Superior temporal gyrus (tissue), 1 donor: Measurements from ENCODE around the gene RNF149.
"Not testable (repeated sequence)": the region's sequence is repeated elsewhere in the genome, so short reads cannot be mapped to it uniquely, and the experiment has no call there.

Source experiments
- DNase-seq: peaks from one replicate; pipeline ENCODE4 v3.0.0-alpha.2; 2016; ENCODE audit errors: extremely low spot score

The RNF149 gene

DNA sequence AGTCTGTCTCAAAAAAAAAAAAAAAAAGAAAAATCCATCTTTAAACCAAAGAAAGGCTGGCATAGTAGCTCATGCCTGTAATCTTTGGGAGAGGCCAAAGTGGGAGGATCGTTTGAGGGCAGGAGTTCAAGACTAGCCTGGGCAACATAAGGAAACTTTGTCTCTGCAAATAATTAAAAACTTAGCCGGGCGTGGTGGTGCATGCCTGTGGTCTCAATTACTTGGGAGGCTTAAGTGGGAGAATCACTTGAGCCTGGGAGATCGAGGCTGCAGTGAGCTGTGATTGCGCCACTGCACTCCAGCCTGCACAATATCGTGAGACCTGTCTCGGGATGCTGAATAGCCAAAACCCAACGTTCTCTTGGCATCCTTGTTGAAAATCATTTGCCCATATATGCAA lies 49.7 kb downstream of the RNF149 start:
- no peak for DNase-seq

DNA sequence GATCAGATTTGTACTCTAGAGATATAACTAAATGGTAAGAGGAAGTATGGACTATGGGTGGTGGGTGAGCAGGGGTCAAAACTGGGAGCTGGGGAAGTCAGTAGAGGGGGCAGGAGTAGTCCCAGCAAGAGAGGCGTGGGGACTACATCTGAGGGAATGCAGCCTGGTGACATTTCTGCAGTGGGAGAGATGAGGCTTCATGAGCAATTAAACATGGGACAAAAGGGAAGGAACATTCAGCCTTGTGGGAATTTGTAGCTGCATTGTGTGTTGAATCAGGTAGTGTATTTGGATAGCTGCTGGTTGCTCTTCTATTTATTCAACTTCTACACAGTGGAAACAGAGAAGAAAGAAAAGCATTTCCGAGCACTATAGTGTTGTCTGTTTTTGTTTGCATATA lies 52.2 kb downstream of the RNF149 start:
- no peak for DNase-seq

DNA sequence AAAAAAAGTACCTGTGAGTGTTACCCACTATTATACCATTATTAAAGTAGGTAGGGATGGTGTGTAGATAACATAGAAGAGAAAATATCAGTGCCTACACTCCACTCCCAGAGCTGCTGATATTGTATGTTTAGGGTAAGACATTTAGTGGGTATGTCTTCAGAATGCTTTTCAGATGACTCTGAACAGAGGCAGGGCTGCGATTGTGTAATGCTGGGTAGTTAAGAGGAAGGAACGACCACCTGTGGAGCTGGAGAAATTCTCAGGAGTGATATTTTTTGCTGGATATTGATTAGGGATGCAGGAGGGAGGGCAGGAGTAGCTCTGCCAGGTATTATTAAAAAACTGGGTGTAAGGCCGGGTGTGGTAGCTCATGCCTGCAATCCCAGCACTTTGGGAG lies 53.0 kb downstream of the RNF149 start:
- DNase-seq: no peak

DNA sequence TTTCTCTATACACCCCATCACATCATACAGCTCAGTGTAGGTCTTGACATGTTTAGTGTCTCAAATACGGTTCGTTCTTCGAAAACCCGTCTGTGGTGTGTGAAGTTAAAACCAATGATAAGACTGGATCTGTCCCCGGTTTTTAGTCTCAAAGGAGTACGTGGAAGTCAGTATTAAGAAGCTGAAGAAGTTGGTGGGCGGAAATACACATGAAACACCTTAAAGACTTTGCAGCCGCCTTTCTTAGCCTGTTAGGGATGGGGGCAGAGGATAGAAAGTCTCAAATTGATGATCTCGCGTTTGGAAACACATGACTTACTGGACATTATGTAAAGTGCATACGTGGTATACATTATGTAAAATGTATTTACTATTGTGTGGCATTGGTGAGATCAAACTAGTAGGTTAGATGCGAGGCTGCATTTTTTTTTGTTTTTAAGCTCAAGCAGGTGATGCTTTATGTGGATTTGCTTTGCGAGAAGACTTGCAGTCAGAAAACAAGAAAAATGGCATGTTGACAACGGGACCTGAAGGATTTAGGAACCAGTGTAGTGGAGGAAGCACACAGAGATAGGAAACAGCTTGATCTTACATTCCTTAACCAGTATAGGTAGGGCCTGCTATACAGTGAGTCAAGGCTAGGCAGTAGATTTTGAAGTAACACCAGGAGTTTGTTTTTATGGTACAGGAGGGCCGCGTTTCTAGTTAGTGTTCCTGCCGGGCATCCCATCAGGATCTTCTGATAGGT lies 54.6 kb downstream of the RNF149 start:
- no peak for DNase-seq

DNA sequence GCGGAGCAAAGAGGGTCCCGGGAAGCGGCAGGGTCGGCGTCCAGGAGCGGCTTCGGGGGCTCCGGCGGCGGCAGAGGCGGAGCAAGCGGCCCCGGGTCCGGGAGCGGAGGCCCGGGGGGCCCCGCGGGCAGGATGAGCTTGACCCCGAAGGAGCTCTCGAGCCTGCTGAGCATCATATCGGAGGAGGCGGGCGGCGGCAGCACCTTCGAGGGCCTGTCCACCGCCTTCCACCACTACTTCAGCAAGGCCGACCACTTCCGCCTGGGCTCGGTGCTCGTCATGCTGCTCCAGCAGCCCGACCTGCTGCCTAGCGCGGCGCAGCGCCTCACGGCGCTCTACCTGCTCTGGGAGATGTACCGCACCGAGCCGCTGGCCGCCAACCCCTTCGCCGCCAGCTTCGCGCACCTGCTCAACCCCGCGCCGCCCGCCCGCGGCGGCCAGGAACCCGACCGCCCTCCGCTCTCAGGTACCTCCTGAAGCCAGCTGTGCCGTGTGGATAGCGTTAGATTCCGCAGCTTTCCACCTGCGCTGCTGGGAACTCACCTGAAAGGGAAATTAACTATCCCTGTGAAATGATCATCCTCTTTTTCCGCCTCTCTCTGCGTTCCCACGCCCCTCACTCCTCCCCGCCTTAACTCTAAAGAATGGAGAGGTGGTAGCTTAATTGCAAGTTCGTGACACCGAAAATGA lies 55.3 kb downstream of the RNF149 start:
- DNase-seq: no peak

DNA sequence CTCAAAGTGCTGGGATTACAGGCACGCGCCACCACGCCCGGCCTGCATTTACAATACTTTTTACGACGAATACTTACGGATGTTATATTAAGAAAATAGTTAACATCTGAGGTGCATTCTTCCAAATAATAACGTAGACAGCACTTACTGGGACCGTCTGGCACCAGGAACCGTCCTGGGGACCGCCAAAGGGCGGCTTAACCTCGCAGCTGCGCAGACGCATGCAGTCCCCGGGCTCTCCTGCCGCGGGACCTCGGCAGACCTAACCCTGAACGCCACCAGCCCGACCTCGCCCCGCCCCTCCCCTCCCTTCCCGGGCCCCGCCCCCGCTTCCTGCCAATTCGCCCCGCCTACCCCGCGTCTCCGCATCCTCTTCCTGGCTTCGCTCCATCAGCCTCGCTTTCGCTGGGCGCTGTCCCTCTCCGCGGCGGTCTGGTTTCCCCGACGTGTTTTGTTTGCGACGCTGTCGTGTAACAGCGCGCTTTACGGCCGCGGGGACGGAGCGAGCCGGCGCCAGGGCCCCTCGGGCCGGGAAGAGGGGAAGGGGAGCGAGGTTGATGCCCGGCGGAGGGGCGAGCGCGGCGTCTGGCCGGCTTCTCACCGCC lies 56.0 kb downstream of the RNF149 start, which contains the start of gene CNOT11:
Gene CNOT11, plus strand, starts transcription at position 479 of the 605 bp plus-strand sequence. Its CDS starts 79 bp downstream, at position 558.
- DNase-seq: peak; percentile 97

DNA sequence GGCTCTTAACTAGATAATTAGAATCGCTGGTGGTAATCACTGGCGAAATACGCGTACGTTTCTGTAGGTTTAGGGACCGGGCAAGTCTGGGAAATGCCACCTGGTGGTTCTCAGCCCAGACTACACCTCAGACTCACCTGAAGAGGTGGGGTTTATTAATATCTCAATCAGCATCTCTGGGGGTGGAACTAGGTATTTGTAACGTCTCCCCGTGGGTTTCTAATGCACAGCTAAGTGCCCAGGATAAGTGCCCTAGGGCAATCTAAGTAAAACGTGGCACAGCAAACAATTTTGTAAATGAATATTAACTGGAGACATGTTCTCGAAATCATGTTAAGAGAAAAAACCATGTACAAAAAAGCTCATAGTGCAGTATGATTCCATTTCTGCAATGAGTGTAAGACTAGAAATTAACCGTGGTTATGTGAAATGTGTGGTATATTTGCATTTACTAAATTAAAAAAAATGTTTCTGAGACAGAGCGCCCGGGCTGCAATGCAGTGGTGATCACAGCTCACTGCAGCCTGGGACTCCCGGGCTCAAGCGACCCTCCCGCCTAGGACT lies 56.6 kb downstream of the RNF149 start:
- DNase-seq: no peak

DNA sequence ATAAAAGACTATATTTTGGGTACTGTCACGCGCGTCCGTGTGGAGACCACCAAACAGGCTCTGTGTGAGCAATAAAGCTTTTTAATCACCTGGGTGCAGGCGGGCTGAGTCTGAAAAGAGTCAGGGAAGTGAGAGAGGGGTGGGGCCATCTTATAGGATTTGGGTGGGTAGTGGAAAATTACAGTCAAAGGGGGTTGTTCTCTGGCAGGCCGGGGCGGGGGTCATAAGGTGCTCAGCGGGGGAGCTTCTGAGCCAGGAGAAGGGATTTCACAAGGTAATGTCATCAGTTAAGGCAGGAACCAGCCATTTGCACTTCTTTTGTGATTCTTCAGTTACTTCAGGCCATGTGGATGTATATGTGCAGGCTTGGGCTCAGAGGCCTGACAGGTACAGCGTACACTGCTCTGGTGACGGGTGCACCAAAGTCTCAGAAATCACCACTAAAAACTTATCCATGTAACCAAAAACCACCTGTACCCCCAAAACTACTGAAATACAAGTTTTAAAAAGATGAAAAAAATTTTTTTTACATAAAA lies 57.2 kb downstream of the RNF149 start:
- not testable (repeated sequence) for DNase-seq

DNA sequence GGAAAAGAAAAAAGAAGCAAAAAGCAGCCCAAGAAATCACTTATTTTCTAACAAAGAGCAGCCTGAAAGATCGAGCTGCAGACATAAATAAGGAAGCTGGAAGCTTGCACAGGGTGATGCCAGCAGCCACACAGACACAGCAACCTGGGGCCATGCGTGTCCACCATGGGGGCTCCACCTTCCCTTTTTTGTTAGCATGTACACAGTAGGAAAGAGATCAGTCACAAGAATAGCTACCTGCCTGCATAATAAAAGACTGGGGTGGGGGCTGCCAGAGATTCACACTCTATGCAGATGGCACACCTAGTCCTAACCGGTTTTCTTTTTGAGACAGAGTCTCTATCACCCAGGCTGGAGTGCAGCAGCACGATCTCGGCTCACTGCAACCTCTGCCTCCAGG lies 58.7 kb downstream of the RNF149 start:
- DNase-seq: no peak

DNA sequence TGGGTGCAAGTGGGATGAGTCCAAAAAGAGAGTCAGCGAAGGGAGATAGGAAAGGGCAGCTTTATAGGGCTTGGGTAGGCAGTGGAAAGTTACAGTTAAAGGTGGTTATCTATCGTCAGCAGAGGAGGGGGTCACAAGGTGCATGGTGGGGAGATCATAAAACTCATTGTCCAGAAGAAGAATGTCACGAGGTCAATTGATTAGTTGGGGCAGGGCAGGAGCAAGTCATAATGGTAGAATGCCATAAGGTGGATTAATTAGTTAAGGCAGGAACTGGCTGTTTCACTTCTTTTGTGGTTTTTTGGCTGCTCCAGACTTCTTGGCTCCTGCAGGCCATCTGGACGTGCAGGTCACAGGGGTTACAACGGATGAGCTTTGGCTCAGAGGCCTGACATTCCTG lies 59.7 kb downstream of the RNF149 start:
- not testable (repeated sequence) for DNase-seq

DNA sequence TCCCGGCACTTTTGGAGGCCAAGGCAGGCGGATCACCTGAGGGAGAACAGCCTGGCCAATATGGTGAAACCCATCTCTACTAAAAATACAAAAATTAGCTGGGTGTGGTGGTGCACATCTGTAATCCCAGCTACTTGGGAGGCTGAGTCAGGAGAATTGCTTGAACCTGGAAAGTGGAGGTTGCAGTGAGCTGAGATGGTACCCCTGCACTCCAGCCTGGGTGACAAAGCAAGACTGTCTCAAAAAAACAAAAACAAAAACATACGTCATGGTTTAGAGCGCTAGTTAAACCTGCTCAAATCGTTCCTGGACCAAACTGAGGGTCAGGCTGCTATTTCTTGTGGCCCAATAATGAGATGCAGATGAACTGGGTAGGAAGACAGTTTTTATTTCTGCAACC lies 63.0 kb downstream of the RNF149 start:
- DNase-seq: not testable (repeated sequence)

DNA sequence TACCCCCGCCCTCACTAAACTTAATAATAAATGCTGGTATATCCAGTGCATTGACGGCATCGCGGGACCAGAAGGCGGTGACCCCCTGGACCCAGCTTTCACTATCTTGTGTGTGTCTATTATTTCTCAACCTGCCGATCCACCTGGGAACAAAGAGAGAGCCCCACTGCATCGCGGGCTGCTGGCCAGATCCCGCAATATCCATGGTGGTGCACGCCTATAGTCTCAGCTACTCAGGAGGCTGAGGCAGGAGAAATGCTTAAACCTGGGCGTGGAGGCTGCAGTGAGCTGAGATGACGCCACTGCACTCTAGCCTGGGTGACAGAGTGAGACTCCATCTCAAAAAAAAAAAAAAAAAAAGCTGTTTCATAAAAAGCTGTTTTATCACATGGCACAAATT lies 63.6 kb downstream of the RNF149 start:
- not testable (repeated sequence) for DNase-seq

DNA sequence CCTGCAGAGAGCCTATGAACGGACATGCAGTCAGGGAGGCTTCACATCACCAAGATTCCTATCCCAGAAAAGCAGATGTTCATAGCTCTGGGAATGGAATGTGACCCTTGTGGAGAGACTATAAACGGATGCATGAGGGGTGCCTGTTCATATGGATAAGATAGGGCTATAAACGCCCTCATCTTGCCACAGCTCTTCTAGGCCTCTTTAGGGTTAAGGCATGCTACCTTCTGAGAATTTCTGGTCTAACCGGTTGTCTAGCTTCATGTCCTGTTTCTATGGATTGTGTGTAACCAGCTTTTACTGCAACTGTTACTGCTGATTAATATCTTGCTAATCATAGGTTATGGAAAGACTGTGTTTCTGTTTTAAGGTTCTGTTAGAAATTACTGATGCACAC lies 64.1 kb downstream of the RNF149 start:
- not testable (repeated sequence) for DNase-seq

DNA sequence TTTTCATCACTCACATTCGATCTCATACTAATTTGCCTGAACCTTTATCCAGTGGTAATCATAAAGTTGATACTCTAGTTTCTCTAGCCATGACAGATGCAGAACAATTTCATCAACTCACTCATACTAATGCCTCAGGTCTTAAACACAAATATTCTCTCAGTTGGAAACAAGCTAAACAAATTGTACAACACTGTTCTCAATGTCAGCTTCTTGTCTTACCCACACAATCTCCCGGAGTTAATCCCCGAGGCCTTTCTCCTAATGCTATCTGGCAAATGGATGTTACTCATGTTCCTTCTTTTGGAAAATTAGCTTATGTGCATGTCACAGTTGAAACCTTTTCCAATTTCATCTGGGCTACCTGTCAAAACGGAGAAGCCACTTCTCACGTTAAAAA lies 67.3 kb downstream of the RNF149 start:
- DNase-seq: no peak

DNA sequence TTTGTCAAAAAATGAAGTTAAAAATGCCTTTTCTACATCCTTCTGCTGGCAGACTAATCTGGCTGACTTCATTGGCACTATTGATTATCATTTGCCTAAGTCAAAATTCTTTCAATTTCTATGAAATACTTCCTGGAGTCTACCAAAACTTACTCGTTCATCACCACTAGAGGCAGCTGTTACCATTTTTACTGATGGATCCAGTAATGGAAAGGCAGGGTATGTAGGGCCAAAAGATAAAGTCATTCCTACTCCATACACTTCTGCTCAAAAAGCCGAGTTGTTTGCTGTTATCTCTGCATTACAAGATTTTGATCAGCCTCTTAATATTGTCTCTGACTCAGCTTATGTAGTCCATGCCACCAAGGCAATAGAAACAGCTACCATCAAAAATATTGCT lies 67.8 kb downstream of the RNF149 start:
- not testable (repeated sequence) for DNase-seq

DNA sequence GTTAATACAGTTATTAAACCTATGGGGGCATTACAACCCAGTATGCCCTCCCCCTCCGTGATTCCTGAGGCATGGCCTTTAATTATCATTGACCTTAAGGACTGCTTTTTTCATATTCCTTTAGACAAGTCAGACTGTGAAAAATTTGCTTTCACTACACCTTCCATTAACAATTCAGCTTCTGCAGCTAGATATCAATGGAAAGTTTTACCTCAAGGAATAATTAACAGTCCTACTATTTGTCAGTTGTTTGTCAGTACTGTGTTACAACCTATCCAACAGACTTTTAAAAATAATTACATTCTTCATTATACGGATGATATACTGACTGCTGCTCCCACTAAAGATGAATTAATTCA lies 68.8 kb downstream of the RNF149 start:
- DNase-seq: not testable (repeated sequence)

DNA sequence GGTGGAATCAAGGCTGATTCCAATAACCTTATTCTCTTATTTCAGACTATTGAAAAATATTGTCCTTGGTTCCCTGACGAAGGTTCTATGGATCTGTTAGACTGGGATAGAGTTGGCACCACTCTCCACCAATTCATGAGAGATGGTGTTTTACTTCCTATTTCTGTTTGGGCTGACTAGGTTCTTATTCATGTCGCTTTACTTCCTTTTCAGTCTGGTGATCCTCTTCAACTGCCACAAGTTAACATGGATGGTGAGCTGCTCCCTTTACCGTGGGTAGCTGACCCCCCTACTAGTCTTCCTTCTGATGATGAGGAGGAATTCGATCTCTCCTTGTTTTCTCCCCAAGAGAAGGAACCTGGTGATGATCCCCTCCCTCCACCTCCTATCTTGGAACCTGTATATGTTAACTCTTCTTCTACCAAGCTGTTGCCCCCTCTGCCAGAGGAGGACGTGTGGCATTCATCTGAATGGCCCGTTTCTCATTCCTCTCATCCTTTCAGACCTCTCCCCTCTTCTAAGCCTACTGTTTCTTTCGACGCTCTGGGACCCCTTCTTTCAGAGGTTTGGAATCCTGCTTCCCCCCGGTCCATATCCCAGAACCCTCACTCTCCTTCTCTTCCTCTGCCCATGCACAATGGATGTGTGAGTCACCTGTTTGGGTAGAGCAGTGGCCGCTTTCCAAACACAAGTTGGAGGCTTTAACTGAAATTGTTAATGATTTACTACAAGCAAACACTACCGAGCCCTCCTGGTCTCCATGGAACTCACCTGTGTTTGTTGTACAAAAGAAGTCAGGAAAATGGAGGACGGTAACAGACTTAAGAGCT lies 69.4 kb downstream of the RNF149 start:
- no peak for DNase-seq

DNA sequence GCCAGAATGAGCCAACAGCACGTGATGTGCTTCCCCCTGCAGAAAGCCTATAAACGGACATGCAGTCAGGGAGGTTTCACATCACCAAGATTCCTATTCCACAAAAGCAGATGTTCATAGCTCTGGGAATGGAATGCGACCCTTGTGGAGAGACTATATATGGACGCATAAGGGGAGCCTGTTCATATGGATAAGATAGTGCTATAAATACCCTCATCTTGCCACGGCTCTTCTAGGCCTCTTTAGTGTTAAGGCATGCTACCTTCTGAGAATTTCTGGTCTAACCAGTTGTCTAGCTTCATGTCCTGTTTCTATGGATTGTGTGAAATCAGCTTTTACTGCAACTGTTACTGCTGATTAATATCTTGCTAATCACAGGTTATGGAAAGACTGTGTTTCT lies 70.6 kb downstream of the RNF149 start:
- not testable (repeated sequence) for DNase-seq

DNA sequence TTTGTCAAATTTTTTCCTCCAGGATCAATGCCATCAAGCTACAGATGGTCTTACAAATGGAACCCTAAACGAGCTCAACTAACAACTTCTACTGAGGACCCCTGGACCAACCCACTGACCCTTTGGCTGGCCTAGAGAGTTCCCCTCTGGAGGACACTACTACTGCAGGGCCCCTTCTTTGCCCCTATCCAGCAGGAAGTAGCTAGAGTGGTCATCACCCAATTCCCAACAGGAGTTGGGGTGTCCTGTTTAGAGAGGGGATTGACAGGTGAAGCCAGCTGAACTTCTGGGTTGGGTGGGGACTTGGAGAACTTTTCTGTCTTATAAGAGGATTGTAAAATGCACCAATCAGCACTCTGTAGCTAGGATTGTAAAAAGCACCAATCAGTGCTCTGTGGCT lies 72.5 kb downstream of the RNF149 start:
- not testable (repeated sequence) for DNase-seq

DNA sequence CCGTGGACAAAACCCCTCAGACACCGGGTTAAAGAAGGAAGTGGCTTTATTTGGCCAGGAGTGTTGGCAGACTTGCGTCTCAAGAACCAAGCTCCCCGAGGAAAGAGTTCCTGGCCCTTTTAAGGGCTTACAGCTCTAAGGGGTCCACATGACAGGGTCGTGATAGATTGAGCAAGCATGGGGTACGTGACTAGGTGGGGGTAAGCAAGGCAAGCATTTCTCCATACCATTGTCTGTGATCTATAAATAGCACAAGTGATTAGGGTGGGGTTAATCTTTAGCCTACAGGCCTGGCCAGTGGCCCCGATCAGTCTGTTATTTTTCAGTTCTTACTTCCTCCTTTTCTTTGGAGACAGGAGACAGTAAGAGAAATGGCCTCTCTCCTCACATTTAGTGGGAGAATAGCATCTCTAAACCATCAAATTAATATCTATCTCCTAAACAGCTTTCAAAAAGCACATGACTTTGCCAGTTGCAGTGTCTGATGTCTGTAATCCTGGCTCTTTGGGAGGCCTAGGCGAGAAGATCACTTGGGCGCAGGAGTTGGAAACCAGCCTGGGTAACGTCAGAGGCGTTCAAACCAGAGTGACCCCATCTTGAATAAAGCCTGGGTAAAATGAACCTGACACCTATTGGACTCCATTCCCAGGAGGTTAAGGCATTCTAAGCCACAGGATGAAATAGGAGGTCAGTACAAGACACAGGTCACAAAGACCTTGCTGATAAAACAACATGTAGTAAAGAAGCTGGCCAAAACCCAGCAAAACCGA lies 74.1 kb downstream of the RNF149 start:
- DNase-seq: no peak

DNA sequence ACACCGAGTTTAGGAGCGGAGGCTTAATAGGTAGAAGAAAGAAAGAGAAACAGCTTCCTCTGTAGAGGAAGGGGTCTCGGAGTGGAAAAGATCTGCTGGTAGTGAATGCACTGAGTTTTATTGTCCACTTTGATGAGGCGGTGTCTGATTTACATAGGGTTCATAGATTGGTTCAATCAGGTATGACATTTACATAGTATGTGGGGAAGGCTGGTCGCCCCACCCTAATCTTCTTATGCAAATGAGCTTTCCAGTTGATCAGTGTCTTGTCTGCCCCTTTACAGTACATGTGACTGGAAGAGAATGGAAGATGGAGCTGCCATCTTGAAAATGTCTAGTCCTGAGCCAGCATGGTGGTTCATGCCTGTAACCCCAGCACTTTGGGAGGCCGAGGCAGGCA lies 75.7 kb downstream of the RNF149 start:
- DNase-seq: no peak
